Testis (tissue), 2 donors: Measurements from ENCODE around the gene NRXN3.

ENCODE experiments used
- CTCF ChIP-seq, 3 experiments: fragments of 450-650 bp in 2 of 3; fragments of 200-600 bp in 1 of 3; sonication (generic) in 1 of 3; IDR thresholded peaks; one replicate each; pipeline ENCODE4 v1.5.1; 2016 to 2019; ENCODE audit warnings: antibody characterized with exemption in 3 of 3, mild to moderate bottlenecking in 2 of 3, moderate library complexity in 1 of 3
- POLR2A ChIP-seq: fragments of 450-650 bp; IDR thresholded peaks from one replicate; pipeline ENCODE4 v1.6.1; 2017; ENCODE audit warnings: antibody characterized with exemption, mild to moderate bottlenecking, moderate library complexity

GRCh38 chr14:78278464-78279250 lies 108.5 kb downstream of the NRXN3 start:
- no peak for TF ChIP-seq CTCF (IDR thresholded peaks at IDR 0.05)
- TF ChIP-seq POLR2A, result no peak
